GM19455 (cell line): ENCODE measurements around the gene MLYCD.

Experiments
- ATAC-seq: cut with Tn5 transposase; IDR thresholded peaks from one replicate; pipeline ENCODE4 v1.9.1; 2021; ENCODE audit not compliant: unreplicated experiment

MLYCD gene

DNA sequence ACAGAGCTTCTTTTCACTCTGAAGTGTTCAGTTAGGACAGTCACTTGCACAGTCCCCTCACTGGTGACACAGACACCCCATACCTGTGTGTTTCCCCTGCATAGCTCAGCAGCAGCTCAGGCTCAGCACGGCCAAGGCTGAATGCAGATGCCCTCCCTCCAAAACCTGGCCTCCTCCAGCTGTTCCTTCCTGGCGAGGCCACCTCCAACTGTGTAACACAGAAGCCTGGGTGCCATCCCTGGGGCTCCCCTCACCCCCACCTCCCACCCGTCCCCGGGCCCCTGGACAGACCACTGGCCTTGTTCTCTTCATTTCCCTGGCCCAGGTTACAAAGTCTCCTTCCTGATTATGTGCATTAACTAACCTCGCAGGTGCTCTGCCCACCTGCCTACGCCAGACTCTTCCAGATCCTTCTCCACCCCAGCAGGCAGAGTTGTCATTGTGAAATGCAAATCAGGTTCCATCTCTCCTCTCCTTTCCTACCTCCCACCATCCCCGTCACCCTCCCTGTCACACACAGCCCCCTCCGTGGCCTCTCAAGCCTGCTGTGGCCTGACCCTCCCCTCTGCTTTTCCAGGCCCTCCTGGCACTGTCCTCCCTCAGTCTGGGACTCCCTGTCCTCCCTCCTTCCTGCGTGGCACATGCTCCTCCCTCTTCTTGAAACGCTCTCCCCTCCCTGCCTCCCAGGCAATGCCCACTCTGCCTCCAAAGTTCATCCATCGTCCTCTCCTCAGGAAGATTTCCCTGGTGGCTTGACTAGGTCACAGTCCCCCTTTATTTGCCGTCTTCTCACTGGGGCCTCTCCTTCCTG is 26.4 kb downstream of the MLYCD start:
- no peak for ATAC-seq

- peak; percentile 6 for ATAC-seq
Observed at GRCh38 chr16:83925957-83926725, 27.2 kb downstream of the MLYCD start.

DNA sequence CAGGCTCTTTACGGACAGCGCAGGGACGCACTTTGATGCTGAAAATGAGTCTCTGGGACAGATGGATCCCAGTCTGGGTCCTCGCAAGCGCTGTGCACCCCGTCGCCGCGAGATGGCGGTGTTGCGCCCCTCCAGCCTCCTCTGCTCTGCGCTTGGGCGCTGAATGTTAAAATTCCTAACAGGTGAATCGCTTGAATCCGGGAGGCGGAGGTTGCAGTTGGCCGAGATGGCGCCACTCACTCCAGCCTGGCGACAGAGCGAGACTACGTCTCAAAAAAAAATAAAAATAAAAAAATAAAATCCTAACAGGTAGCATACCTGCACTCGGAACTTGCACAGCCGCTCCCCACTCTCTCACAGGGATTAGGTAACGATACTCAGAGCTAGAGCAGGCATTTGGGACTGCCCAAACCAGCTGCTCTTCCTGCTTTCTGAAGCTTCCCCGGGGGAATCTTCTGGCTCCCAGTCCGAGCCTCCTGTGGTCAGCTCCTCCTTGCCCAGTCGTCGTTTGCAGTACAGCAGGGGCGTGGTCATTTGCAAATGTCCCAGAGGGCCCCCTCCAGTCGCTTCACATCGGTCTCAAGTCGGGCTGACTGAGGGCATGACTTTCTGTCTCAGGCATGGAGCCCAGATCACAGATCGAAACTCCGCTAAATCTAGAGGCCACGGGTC is 27.9 kb downstream of the MLYCD start:
- peak; percentile 69 for ATAC-seq

DNA sequence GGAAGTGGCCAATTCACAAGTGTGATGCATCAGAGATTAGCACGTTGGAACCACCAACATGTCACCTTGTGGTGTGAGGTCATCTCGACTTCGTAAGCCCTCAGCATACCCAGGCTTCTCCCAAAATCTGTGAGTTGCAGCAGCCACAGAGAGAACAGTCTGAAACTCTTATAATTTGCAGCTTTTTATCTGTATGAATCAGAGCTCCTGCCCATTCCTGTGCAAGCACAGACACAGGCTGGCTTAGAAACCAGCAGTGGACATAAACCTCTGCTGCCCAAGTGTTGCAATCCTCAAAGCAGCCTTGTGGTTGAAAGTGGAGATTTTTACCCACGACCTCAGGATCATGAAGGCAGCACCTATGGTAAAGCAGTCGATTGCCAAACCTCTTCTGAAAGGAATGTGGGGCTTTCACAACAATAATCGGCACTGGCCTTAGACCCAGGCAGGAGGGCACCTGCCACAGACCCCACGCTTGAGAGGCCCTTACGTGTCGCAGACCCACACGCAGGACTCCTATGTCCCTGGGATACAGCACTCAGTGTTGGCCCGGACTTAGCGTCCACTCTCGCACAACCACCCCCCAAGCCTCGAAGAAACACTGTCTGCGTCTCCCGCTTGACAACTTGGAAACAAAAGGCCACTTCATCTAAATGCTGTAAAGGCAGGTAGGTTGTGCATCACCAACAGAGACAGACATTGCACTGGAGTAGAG is 29.6 kb downstream of the MLYCD start:
- ATAC-seq = no peak

GRCh38 chr16:83929811-83930555 is 31.1 kb downstream of the MLYCD start:
- ATAC-seq = no peak

DNA sequence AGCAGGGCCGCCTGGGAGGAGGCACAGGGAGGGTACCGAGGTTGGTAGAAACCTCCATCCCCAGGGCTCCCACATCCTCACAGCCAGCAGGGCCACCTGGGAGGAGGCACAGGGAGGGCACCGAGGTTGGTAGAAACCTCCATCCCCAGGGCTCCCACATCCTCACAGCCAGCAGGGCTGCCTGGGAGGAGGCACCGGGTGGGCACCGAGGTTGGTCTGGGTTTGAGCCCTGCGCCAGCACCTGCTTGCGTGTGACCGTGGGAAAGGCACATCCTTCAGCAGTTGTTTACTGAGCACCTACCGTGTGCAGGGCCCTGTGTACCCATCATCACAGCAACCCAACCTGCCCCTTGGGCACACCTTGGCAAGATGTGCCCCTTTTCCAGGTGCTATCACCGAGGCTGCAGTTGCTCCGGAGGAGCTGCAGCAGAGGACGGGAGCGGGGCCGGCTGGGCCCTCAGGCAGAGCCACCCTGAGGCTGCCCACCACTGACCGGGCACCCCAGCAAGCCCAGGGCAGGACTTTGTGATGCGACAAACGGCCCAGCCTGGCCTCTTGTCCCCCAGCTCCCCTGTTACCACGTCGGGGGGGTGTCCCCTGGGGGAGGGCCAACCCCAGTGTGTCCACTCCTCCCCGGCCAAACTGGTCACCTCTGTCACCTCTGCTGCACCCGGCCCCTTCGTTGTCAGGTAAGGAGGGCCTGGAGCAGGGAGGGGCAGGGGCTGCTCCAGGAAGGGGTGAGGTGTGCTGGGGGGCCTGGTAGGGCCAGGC is 32.0 kb downstream of the MLYCD start:
- no peak for ATAC-seq

DNA sequence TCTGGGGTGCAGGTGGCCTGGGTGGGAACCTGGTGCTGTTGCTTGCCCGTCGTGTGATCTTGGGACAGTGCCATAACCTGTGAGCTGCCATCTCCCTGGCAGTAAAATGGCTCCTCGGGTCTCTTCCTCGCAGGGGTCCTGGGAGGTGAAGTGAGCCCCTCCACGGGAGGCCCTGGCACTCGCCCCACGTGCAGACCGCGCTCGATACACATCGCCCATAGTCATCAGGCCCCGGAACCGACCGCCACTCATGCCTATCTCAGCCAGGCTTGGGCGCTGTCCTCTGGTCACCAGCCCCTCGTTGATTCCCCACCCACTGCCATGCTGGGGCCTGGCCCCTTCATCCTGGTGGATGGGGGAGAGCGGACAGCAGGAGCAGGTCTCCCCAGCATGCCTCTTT is 32.6 kb downstream of the MLYCD start:
- no peak for ATAC-seq

DNA sequence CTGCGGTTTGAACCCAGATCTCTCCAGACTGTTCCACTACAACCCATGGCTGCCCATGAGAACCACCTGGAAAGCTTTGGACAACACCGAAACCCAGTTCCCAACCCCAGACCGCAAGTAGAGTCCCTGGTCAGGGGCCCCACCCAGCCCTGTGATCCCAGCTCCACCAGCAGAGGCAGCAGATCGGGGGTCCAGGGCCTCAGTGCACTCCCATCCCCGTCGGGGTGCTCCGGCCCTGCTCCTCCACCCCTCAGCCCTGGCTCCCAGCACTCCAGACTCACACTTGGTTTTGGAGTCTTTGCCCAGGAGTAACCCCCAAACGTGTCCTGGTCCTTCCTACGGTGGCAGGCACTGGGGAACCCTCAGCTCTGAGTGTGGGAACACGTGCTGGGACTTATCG is 33.4 kb downstream of the MLYCD start:
- ATAC-seq = no peak

- no peak for ATAC-seq
Observed at GRCh38 chr16:83932955-83933673, 34.2 kb downstream of the MLYCD start.

- no peak for ATAC-seq
Observed at GRCh38 chr16:83933885-83934683, 35.2 kb downstream of the MLYCD start.

- ATAC-seq = no peak
Observed at GRCh38 chr16:83934684-83934977, 35.7 kb downstream of the MLYCD start.

- no peak for ATAC-seq
Observed at GRCh38 chr16:83935005-83935857, 36.3 kb downstream of the MLYCD start.

GRCh38 chr16:83935858-83936255 is 36.9 kb downstream of the MLYCD start:
- no peak for ATAC-seq

- no peak for ATAC-seq
Observed at GRCh38 chr16:83936581-83937165, 37.8 kb downstream of the MLYCD start.

DNA sequence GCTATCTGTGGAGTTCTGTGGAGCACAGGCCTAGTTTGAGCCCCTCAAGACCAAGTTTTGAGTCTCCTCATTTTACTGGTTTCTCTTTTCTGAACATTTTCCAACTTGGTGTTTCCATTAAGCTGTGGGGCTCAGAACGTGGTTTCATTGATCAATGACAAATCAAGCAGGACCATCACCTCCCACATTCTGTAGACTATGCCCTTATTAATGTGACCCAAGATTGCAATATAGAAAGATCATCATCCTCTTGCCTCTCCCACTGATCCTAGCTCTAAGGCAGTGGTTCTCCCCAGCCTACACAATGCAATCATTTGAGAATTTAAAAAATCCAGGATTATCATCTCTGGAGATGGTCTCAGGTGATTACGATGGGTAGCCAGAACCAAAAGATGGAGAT is 38.4 kb downstream of the MLYCD start:
- ATAC-seq = no peak

GRCh38 chr16:83937922-83938885 is 39.3 kb downstream of the MLYCD start:
- no peak for ATAC-seq
